ENCODE data around the gene SLAMF8.
A peak's percentile ranks its signal among the peaks of the same experiment; 100 is the strongest.

The SLAMF8 gene

DNA sequence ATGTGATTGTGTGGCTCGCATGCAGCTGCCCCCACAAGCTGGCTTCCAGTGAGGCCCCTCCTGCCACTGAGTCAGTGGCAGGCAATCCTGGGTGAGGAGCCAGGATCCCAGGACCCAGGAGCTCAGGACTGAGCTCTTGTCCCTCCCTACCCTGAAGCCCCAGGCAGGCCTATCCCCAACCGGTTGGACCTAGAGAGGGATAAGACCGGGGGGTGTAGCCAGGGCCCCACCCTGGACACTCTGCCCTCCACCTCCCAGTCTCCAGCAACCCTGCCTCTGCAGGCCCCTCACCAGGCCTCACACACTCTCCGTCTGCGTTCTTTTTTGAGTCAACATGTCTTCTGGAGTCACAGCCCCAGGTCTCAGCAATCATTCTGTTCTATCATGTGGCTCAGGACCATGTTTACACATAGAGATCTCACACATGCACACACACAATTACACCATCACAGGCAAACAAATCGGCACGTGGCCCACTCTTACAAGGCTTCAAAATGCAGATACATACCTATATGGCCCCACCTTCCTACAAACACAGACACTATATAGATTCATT is 33.2 kb downstream of the SLAMF8 start:
- no peak for DNase-seq (ENCODE audit: low read depth in 2 of 2)
- H3K4me3 ChIP-seq (replicated peaks in 1 of 2; ENCODE audit: low read depth in 2 of 2, low read length in 2 of 2): no peak overlapping the region
- TF ChIP-seq, protein P1, sequence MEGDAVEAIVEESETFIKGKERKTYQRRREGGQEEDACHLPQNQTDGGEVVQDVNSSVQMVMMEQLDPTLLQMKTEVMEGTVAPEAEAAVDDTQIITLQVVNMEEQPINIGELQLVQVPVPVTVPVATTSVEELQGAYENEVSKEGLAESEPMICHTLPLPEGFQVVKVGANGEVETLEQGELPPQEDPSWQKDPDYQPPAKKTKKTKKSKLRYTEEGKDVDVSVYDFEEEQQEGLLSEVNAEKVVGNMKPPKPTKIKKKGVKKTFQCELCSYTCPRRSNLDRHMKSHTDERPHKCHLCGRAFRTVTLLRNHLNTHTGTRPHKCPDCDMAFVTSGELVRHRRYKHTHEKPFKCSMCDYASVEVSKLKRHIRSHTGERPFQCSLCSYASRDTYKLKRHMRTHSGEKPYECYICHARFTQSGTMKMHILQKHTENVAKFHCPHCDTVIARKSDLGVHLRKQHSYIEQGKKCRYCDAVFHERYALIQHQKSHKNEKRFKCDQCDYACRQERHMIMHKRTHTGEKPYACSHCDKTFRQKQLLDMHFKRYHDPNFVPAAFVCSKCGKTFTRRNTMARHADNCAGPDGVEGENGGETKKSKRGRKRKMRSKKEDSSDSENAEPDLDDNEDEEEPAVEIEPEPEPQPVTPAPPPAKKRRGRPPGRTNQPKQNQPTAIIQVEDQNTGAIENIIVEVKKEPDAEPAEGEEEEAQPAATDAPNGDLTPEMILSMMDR (IDR thresholded peaks at IDR 0.05; ENCODE audit: low read depth, low read length): no peak

DNA sequence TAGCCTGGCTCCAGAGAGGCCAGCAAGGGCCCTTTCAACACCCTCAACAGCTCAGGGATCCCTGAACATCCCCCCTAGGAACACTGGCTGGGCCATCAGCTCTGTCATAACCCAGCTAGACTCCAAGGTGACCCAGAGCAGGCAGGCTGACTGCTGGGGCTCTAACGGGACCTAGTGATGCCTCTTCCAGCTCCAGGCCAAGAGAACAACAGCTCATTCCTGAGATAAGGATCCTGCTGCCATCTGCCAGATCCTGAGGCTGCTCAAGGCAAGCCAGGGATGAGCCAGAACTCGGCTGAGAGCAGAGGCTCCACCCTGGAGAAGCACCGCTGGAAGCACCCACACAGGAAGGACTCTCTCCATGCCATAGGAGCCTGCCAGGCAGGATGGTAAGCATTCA is 33.8 kb downstream of the SLAMF8 start:
- no peak overlapping the region for H3K4me3 ChIP-seq (replicated peaks in 1 of 2; ENCODE audit: low read depth in 2 of 2, low read length in 2 of 2)
- peak in 1 of 2 donors; percentile 33 for DNase-seq (ENCODE audit: low read depth in 2 of 2)
- TF ChIP-seq, protein P1 (IDR thresholded peaks at IDR 0.05; ENCODE audit: low read depth, low read length): no peak

DNA sequence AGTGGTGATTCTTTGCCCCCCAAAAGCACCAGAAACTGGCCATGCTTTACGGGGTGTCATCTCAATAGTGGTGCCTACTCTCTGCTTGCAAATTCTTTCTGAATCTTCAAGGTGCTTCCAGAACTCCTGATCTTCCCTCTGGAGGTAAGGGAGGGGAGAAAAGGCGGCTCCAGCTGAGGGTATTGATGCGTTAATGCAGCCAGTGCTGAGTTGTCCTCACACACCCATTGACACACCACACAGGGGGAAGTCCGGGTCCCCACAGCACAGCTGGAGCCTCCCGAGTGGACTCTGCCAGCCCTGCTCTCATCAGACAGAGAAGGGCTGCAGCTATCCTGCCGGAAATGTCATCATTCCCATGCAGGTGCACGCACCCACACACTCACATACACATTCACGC is 34.5 kb downstream of the SLAMF8 start:
- no peak for DNase-seq (ENCODE audit: low read depth in 2 of 2)
- TF ChIP-seq, protein P1 (IDR thresholded peaks at IDR 0.05; ENCODE audit: low read depth, low read length): no peak
- H3K4me3 ChIP-seq (replicated peaks in 1 of 2; ENCODE audit: low read depth in 2 of 2, low read length in 2 of 2): no peak overlapping the region

DNA sequence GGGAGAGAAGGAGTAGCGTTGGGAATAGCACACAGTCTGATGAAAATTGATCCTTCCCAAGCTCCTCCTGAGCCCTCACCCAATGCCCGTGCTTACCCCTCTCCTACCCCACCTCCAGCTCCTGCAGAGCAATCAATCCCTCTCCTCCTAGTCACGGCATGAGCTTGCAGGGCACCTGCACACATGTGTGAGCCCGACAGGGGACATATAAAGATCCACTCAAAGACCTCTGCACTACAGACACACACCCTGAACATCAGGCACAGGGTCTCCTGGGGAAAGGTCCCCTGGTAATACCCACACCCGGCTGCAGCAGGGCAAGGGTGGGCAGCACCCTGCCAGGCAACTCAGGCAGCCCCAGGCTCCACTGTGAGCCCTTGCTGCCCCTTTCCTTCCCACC is 35.4 kb downstream of the SLAMF8 start:
- no peak for DNase-seq (ENCODE audit: low read depth in 2 of 2)
- TF ChIP-seq, protein P1 (IDR thresholded peaks at IDR 0.05; ENCODE audit: low read depth, low read length): no peak
- H3K4me3 ChIP-seq (replicated peaks in 1 of 2; ENCODE audit: low read depth in 2 of 2, low read length in 2 of 2): no peak overlapping the region

DNA sequence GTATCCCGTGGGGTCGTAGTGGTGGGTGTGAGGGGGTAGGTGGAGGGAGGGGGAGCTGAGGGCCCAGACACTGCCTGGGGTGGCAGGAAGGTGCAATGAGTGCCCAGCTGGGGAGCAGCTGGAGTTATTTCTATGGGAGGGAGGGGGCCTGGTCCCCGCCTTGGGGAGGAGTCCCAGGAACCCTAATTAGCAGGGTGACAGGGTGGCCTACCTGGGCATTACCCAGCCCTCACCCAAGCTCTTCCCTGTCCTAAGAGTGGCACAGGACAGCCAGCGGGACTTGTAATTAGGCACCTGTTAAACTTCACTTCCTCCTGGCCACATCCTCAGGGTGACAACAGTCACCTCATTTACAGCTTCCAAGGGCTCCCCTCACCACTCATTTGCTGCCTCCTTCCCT is 35.9 kb downstream of the SLAMF8 start, which contains the start of gene VSIG8:
TSS of gene VSIG8 (minus strand) at position 101 of the 400 bp plus-strand sequence. CDS start 136 bp downstream, outside the sequence.
- no peak for DNase-seq (ENCODE audit: low read depth in 2 of 2)
- no peak within 1 kb of the TSS for H3K4me3 ChIP-seq (replicated peaks in 1 of 2; ENCODE audit: low read depth in 2 of 2, low read length in 2 of 2)
- TF ChIP-seq, protein P1 (IDR thresholded peaks at IDR 0.05; ENCODE audit: low read depth, low read length): no peak

DNA sequence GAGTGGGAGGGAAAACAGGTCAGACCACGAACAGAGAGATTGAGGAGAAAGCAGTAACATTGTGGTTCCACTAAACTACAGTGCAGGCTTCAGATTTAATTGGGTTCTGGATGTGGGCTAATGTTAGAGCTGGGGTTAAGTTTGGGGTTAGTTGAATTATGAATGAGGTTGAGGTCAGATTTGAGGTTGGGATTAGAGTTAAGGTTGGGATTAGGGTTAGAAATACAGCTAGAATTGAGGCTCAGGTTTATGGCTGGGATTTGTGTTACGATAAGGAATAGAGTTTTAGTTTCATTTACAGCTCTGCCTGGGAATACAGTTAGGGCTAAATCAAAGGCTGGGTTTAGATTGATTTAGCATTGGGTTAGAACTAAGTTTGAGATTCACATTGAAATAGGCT is 37.6 kb downstream of the SLAMF8 start:
- H3K4me3 ChIP-seq (replicated peaks in 1 of 2; ENCODE audit: low read depth in 2 of 2, low read length in 2 of 2): no peak overlapping the region
- no peak for DNase-seq (ENCODE audit: low read depth in 2 of 2)
- TF ChIP-seq, protein P1 (IDR thresholded peaks at IDR 0.05; ENCODE audit: low read depth, low read length): no peak

DNA sequence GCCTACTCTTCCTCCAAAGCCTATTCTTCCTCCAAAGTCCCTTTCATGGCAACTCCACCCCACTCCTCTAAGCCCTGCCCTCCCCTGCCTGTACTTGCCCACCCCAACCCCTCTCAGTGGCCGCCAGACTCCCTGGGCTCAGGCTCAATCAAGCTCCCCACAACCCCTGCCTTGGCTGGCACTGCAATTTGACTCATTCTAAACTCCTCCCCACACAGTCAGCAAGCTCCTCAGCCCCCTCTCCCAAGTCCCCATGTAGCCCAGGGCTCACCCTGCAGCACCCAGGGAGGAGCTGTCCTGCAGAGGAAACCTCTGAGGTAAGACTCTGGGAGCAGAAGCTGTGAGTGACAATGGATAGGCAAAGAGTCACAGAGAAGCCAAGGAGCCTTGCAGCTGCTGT is 39.4 kb downstream of the SLAMF8 start:
- no peak for DNase-seq (ENCODE audit: low read depth in 2 of 2)
- H3K4me3 ChIP-seq (replicated peaks in 1 of 2; ENCODE audit: low read depth in 2 of 2, low read length in 2 of 2): no peak overlapping the region
- TF ChIP-seq, protein P1 (IDR thresholded peaks at IDR 0.05; ENCODE audit: low read depth, low read length): no peak

Measured in cardiac fibroblast (primary cell).